Measurements from ENCODE around the gene ONECUT1.

ONECUT1 gene

DNA sequence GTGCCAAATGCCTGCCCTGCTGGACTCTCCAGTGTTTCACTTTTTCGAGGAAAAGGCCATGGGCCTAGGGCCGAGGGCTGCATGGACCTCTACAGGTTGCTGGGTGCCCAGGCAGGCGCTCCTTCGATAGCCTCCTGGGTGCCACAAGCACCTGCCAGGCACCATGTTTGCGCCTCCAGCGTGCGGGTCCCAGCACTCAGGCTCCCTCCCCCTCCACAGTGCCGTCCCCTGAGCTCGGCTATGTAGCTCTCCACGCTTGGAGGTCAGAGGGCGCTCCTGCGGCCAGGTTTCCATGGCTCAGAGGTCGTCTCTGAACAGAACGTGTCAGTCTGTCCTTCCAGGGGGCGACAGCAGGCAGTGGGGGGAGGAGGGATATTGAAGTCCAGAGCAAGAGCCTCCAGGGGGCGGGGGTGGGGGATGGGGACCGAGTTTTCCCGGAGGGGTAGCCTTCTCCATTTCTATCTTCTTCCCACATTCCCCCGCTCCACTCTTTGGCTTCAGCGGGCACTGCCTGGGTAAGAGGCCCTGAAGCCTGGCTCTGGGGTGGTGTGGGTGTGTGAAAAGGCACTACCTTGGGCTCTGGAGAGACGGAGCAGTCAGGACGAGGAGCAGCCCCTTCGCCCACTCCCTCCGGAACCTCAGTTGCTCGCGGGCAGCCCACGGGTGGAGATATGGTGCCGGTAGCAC, 3.6 kb downstream of the ONECUT1 start:
- ATAC-seq = no peak
- TF ChIP-seq GLIS3 (CRISPR knock-in tag; IDR thresholded peaks at IDR 0.05) (no peak), ESRRG (CRISPR knock-in tag; IDR thresholded peaks at IDR 0.05) (no peak), CSDC2 (CRISPR knock-in tag; IDR thresholded peaks at IDR 0.05) (no peak)
- TF ChIP-seq, protein P1, sequence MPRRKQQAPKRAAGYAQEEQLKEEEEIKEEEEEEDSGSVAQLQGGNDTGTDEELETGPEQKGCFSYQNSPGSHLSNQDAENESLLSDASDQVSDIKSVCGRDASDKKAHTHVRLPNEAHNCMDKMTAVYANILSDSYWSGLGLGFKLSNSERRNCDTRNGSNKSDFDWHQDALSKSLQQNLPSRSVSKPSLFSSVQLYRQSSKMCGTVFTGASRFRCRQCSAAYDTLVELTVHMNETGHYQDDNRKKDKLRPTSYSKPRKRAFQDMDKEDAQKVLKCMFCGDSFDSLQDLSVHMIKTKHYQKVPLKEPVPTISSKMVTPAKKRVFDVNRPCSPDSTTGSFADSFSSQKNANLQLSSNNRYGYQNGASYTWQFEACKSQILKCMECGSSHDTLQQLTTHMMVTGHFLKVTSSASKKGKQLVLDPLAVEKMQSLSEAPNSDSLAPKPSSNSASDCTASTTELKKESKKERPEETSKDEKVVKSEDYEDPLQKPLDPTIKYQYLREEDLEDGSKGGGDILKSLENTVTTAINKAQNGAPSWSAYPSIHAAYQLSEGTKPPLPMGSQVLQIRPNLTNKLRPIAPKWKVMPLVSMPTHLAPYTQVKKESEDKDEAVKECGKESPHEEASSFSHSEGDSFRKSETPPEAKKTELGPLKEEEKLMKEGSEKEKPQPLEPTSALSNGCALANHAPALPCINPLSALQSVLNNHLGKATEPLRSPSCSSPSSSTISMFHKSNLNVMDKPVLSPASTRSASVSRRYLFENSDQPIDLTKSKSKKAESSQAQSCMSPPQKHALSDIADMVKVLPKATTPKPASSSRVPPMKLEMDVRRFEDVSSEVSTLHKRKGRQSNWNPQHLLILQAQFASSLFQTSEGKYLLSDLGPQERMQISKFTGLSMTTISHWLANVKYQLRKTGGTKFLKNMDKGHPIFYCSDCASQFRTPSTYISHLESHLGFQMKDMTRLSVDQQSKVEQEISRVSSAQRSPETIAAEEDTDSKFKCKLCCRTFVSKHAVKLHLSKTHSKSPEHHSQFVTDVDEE (CRISPR knock-in tag; IDR thresholded peaks at IDR 0.05) = no peak

DNA sequence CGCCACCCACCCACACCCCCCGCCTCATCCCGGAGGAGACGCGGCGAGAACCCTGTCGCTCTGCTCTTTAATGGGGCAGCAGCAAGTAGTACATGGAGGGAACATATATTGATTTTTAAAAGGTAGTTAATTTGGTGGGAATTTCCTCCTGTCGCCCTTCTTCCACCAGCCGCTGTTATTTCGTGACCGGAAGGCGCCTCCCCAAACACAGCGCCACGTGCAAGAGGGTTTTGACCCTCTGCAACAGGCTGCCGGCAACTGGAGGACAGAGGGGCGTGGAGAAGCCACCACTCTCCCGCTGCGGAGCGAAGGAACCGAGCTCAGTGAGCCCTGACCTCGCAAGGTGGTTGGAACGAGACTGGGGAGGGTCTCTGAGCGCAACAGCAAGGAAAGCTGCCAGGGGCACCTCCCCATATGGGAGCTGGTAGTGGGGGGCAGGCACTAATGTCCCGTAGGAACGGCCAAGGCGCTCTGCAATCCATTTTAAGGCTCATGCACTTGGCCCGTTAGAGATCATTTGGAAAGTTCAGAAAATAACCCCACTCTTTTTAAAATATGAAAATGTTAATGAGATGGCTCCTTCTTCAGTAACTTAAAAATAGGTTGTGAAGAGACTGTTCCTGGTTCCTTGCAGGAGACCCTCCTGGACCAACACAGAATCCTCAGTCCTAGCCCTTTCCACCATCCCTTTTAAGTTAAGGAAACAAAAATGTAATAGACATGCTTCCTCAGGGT, 4.3 kb downstream of the ONECUT1 start:
- ATAC-seq = no peak
- no peak for TF ChIP-seq ZNF565 (CRISPR knock-in tag; conservative IDR thresholded peaks at IDR 0.05; ENCODE audit: low read depth)
- no peak for TF ChIP-seq POU6F1 (CRISPR knock-in tag; IDR thresholded peaks at IDR 0.05; ENCODE audit: borderline replicate concordance, low read depth)
- no peak for TF ChIP-seq ZNF70 (CRISPR knock-in tag; IDR thresholded peaks at IDR 0.05)
- no peak for TF ChIP-seq ARNTL (CRISPR knock-in tag; IDR thresholded peaks at IDR 0.05; ENCODE audit: borderline replicate concordance, low read depth)
- no peak for TF ChIP-seq TOX (CRISPR knock-in tag; IDR thresholded peaks at IDR 0.05; ENCODE audit: borderline replicate concordance)
- no peak for TF ChIP-seq ZFP30 (CRISPR knock-in tag; IDR thresholded peaks at IDR 0.05)
- TF ChIP-seq PPARA (CRISPR knock-in tag; IDR thresholded peaks at IDR 0.05; ENCODE audit: borderline replicate concordance) = no peak
- TF ChIP-seq RARB (CRISPR knock-in tag; IDR thresholded peaks at IDR 0.05) = no peak
- TF ChIP-seq ESRRG (CRISPR knock-in tag; IDR thresholded peaks at IDR 0.05) = no peak
- TF ChIP-seq ZNF8 (CRISPR knock-in tag; IDR thresholded peaks at IDR 0.05) = no peak
- TF ChIP-seq ZFP3 (CRISPR knock-in tag; IDR thresholded peaks at IDR 0.05) = no peak
- TF ChIP-seq ZC3H10 (CRISPR knock-in tag; IDR thresholded peaks at IDR 0.05) = no peak
- TF ChIP-seq, protein P2, sequence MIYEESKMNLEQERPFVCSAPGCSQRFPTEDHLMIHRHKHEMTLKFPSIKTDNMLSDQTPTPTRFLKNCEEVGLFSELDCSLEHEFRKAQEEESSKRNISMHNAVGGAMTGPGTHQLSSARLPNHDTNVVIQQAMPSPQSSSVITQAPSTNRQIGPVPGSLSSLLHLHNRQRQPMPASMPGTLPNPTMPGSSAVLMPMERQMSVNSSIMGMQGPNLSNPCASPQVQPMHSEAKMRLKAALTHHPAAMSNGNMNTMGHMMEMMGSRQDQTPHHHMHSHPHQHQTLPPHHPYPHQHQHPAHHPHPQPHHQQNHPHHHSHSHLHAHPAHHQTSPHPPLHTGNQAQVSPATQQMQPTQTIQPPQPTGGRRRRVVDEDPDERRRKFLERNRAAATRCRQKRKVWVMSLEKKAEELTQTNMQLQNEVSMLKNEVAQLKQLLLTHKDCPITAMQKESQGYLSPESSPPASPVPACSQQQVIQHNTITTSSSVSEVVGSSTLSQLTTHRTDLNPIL (CRISPR knock-in tag; IDR thresholded peaks at IDR 0.05; ENCODE audit: low read depth) = no peak
- no peak for TF ChIP-seq CSDC2 (CRISPR knock-in tag; IDR thresholded peaks at IDR 0.05)

- TF ChIP-seq OSR1 (CRISPR knock-in tag; IDR thresholded peaks at IDR 0.05) (no peak), TOX (CRISPR knock-in tag; IDR thresholded peaks at IDR 0.05; ENCODE audit: borderline replicate concordance) (no peak), ISL1 (CRISPR knock-in tag; IDR thresholded peaks at IDR 0.05) (no peak), ZC3H10 (CRISPR knock-in tag; IDR thresholded peaks at IDR 0.05) (no peak), PPARA (CRISPR knock-in tag; IDR thresholded peaks at IDR 0.05; ENCODE audit: borderline replicate concordance) (no peak), ZNF565 (CRISPR knock-in tag; conservative IDR thresholded peaks at IDR 0.05; ENCODE audit: low read depth) (no peak), TCF4 (CRISPR knock-in tag; IDR thresholded peaks at IDR 0.05; ENCODE audit: borderline replicate concordance) (no peak), ESRRG (CRISPR knock-in tag; IDR thresholded peaks at IDR 0.05) (no peak), CSDC2 (CRISPR knock-in tag; IDR thresholded peaks at IDR 0.05) (no peak), ZNF70 (CRISPR knock-in tag; IDR thresholded peaks at IDR 0.05) (no peak), ZNF8 (CRISPR knock-in tag; IDR thresholded peaks at IDR 0.05) (no peak), BACH2 (CRISPR knock-in tag; IDR thresholded peaks at IDR 0.05; ENCODE audit: borderline replicate concordance) (no peak), PATZ1 (CRISPR knock-in tag; IDR thresholded peaks at IDR 0.05; ENCODE audit: borderline replicate concordance) (no peak), ZFP30 (CRISPR knock-in tag; IDR thresholded peaks at IDR 0.05) (no peak), RARB (CRISPR knock-in tag; IDR thresholded peaks at IDR 0.05) (no peak), ARNTL (CRISPR knock-in tag; IDR thresholded peaks at IDR 0.05; ENCODE audit: borderline replicate concordance, low read depth) (no peak)
- TF ChIP-seq, protein P2 (CRISPR knock-in tag; IDR thresholded peaks at IDR 0.05; ENCODE audit: low read depth) = no peak
- no peak for ATAC-seq
These were observed 5.1 kb downstream of the ONECUT1 start for GRCh38 chr15:52784799-52785671.

Measured in SK-N-SH treated with all-trans-retinoic acid at 6 μM for 48 hours (cell line).